ENCODE data around the gene ANO8.

The ANO8 gene

GRCh38 chr19:17293605-17294004 is 41.0 kb downstream of the ANO8 start:
- H3K4me3 ChIP-seq (ENCODE audit: low read length) = no peak overlapping the region

GRCh38 chr19:17292301-17293074 is 42.2 kb downstream of the ANO8 start:
- no peaks in the 10 kb centered on the region for H3K27me3 ChIP-seq (ENCODE audit: insufficient read depth, low read length, poor library complexity)
- H4K8ac ChIP-seq (ENCODE audit: low read depth, low read length) = no peak overlapping the region
- no peak overlapping the region for H2BK120ac ChIP-seq (ENCODE audit: low read depth, low read length)
- H2BK5ac ChIP-seq (ENCODE audit: low read length) = no peak overlapping the region
- DNase-seq = peak; percentile 98
- peak overlapping the region; percentile 45 for H3K27ac ChIP-seq (ENCODE audit: low read depth, low read length)
- H2BK15ac ChIP-seq (replicated peaks; ENCODE audit: low read depth) = no peak overlapping the region
- WGBS (ENCODE audit: extremely low coverage, insufficient coverage, low lambda C conversion rate) = no CpG with 5 or more reads among the region's 46 CpGs
- H3K4me1 ChIP-seq (ENCODE audit: control insufficient read depth, low read depth, low read length) = no peaks in the 10 kb centered on the region
- H3K56ac ChIP-seq (ENCODE audit: low read length) = peak overlapping the region; percentile 94
- no peak overlapping the region for H2AK5ac ChIP-seq (ENCODE audit: low read length)
- H3K23ac ChIP-seq (ENCODE audit: low read length) = peak overlapping the region; percentile 37
- no peak overlapping the region for H3K4ac ChIP-seq (ENCODE audit: low read depth, low read length)
- peak overlapping the region; percentile 50 for H3K4me3 ChIP-seq (ENCODE audit: low read length)
- no peaks in the 10 kb centered on the region for H3K79me1 ChIP-seq (ENCODE audit: low read length)
- H3K4me2 ChIP-seq (ENCODE audit: low read length) = peak overlapping the region; percentile 79
- no peak overlapping the region for H4K5ac ChIP-seq (ENCODE audit: low read length)
- peaks cover 1% of the 10 kb centered on the region for H3K79me2 ChIP-seq (ENCODE audit: control insufficient read depth, insufficient read depth, low read length)
- no peaks in the 10 kb centered on the region for H3K36me3 ChIP-seq (ENCODE audit: control insufficient read depth, insufficient read depth, low read length)
- peak overlapping the region; percentile 82 for H3K9ac ChIP-seq (ENCODE audit: low read length)
- H3K18ac ChIP-seq (ENCODE audit: low read length) = peak overlapping the region; percentile 19

More at GRCh38 chr19:17293605-17294004, 41.0 kb downstream of the ANO8 start:
- no CpG with 5 or more reads among the region's 14 CpGs for WGBS (ENCODE audit: extremely low coverage, insufficient coverage, low lambda C conversion rate)
- DNase-seq = no peak
- no peak overlapping the region for H3K56ac ChIP-seq (ENCODE audit: low read length)
- peaks cover 2% of the 10 kb centered on the region for H3K36me3 ChIP-seq (ENCODE audit: control insufficient read depth, insufficient read depth, low read length)
- H3K4ac ChIP-seq (ENCODE audit: low read depth, low read length) = no peak overlapping the region
- no peaks in the 10 kb centered on the region for H3K27me3 ChIP-seq (ENCODE audit: insufficient read depth, low read length, poor library complexity)
- no peak overlapping the region for H4K5ac ChIP-seq (ENCODE audit: low read length)
- H2AK5ac ChIP-seq (ENCODE audit: low read length) = no peak overlapping the region
- no peak overlapping the region for H3K18ac ChIP-seq (ENCODE audit: low read length)
- H3K4me2 ChIP-seq (ENCODE audit: low read length) = no peak overlapping the region
- no peak overlapping the region for H2BK5ac ChIP-seq (ENCODE audit: low read length)
- H3K9ac ChIP-seq (ENCODE audit: low read length) = no peak overlapping the region
- no peak overlapping the region for H4K8ac ChIP-seq (ENCODE audit: low read depth, low read length)
- H3K4me1 ChIP-seq (ENCODE audit: control insufficient read depth, low read depth, low read length) = no peaks in the 10 kb centered on the region
- H2BK120ac ChIP-seq (ENCODE audit: low read depth, low read length) = no peak overlapping the region
- peaks cover 1% of the 10 kb centered on the region for H3K79me2 ChIP-seq (ENCODE audit: control insufficient read depth, insufficient read depth, low read length)
- H3K79me1 ChIP-seq (ENCODE audit: low read length) = no peaks in the 10 kb centered on the region
- no peak overlapping the region for H3K23ac ChIP-seq (ENCODE audit: low read length)
- no peak overlapping the region for H2BK15ac ChIP-seq (replicated peaks; ENCODE audit: low read depth)
- no peak overlapping the region for H3K27ac ChIP-seq (ENCODE audit: low read depth, low read length)

- H3K27me3 ChIP-seq (ENCODE audit: insufficient read depth, low read length, poor library complexity) = no peaks in the 10 kb centered on the region
- no peak overlapping the region for H2BK120ac ChIP-seq (ENCODE audit: low read depth, low read length)
- H3K27ac ChIP-seq (ENCODE audit: low read depth, low read length) = no peak overlapping the region
- no peak overlapping the region for H3K4me3 ChIP-seq (ENCODE audit: low read length)
- peak overlapping the region; percentile 64 for H3K56ac ChIP-seq (ENCODE audit: low read length)
- H2BK5ac ChIP-seq (ENCODE audit: low read length) = no peak overlapping the region
- H4K5ac ChIP-seq (ENCODE audit: low read length) = no peak overlapping the region
- no peak overlapping the region for H2BK15ac ChIP-seq (replicated peaks; ENCODE audit: low read depth)
- no peak overlapping the region for H3K23ac ChIP-seq (ENCODE audit: low read length)
- no peaks in the 10 kb centered on the region for H3K79me1 ChIP-seq (ENCODE audit: low read length)
- no peak overlapping the region for H4K8ac ChIP-seq (ENCODE audit: low read depth, low read length)
- DNase-seq = peak; percentile 97
- no peak overlapping the region for H3K18ac ChIP-seq (ENCODE audit: low read length)
- WGBS (ENCODE audit: extremely low coverage, insufficient coverage, low lambda C conversion rate) = no CpG with 5 or more reads among the region's 22 CpGs
- no peaks in the 10 kb centered on the region for H3K79me2 ChIP-seq (ENCODE audit: control insufficient read depth, insufficient read depth, low read length)
- H3K4me1 ChIP-seq (ENCODE audit: control insufficient read depth, low read depth, low read length) = no peaks in the 10 kb centered on the region
- no peak overlapping the region for H3K9ac ChIP-seq (ENCODE audit: low read length)
- H3K4me2 ChIP-seq (ENCODE audit: low read length) = no peak overlapping the region
- no peak overlapping the region for H3K4ac ChIP-seq (ENCODE audit: low read depth, low read length)
- no peak overlapping the region for H2AK5ac ChIP-seq (ENCODE audit: low read length)
- no peaks in the 10 kb centered on the region for H3K36me3 ChIP-seq (ENCODE audit: control insufficient read depth, insufficient read depth, low read length)
These were observed 45.2 kb downstream of the ANO8 start for GRCh38 chr19:17289489-17289888.

- H3K79me1 ChIP-seq (ENCODE audit: low read length) = no peaks in the 10 kb centered on the region
- DNase-seq = no peak
- H3K4me1 ChIP-seq (ENCODE audit: control insufficient read depth, low read depth, low read length) = no peaks in the 10 kb centered on the region
- H2BK5ac ChIP-seq (ENCODE audit: low read length) = no peak overlapping the region
- no peak overlapping the region for H3K9ac ChIP-seq (ENCODE audit: low read length)
- H4K8ac ChIP-seq (ENCODE audit: low read depth, low read length) = no peak overlapping the region
- WGBS (ENCODE audit: extremely low coverage, insufficient coverage, low lambda C conversion rate) = no CpG with 5 or more reads among the region's 9 CpGs
- no peak overlapping the region for H3K4me3 ChIP-seq (ENCODE audit: low read length)
- no peak overlapping the region for H2BK120ac ChIP-seq (ENCODE audit: low read depth, low read length)
- no peaks in the 10 kb centered on the region for H3K79me2 ChIP-seq (ENCODE audit: control insufficient read depth, insufficient read depth, low read length)
- no peak overlapping the region for H2AK5ac ChIP-seq (ENCODE audit: low read length)
- no peak overlapping the region for H2BK15ac ChIP-seq (replicated peaks; ENCODE audit: low read depth)
- no peak overlapping the region for H3K56ac ChIP-seq (ENCODE audit: low read length)
- H4K5ac ChIP-seq (ENCODE audit: low read length) = no peak overlapping the region
- H3K36me3 ChIP-seq (ENCODE audit: control insufficient read depth, insufficient read depth, low read length) = no peaks in the 10 kb centered on the region
- no peak overlapping the region for H3K18ac ChIP-seq (ENCODE audit: low read length)
- no peak overlapping the region for H3K23ac ChIP-seq (ENCODE audit: low read length)
- H3K27ac ChIP-seq (ENCODE audit: low read depth, low read length) = no peak overlapping the region
- no peak overlapping the region for H3K4ac ChIP-seq (ENCODE audit: low read depth, low read length)
- no peak overlapping the region for H3K4me2 ChIP-seq (ENCODE audit: low read length)
- H3K27me3 ChIP-seq (ENCODE audit: insufficient read depth, low read length, poor library complexity) = no peaks in the 10 kb centered on the region
These were observed 47.9 kb downstream of the ANO8 start for GRCh38 chr19:17286752-17287151.

GRCh38 chr19:17286263-17286662 is 48.4 kb downstream of the ANO8 start:
- Histone ChIP-seq H2BK5ac (ENCODE audit: low read length) (no peak overlapping the region), H3K9ac (ENCODE audit: low read length) (no peak overlapping the region), H2BK15ac (replicated peaks; ENCODE audit: low read depth) (no peak overlapping the region), H4K8ac (ENCODE audit: low read depth, low read length) (no peak overlapping the region), H3K4me1 (ENCODE audit: control insufficient read depth, low read depth, low read length) (no peaks in the 10 kb centered on the region), H3K27me3 (ENCODE audit: insufficient read depth, low read length, poor library complexity) (no peaks in the 10 kb centered on the region), H3K4ac (ENCODE audit: low read depth, low read length) (no peak overlapping the region), H4K5ac (ENCODE audit: low read length) (no peak overlapping the region), H3K79me1 (ENCODE audit: low read length) (no peaks in the 10 kb centered on the region), H3K27ac (ENCODE audit: low read depth, low read length) (no peak overlapping the region), H3K23ac (ENCODE audit: low read length) (no peak overlapping the region), H2AK5ac (ENCODE audit: low read length) (no peak overlapping the region), H3K56ac (ENCODE audit: low read length) (no peak overlapping the region), H3K36me3 (ENCODE audit: control insufficient read depth, insufficient read depth, low read length) (no peaks in the 10 kb centered on the region), H3K79me2 (ENCODE audit: control insufficient read depth, insufficient read depth, low read length) (no peaks in the 10 kb centered on the region), H3K4me3 (ENCODE audit: low read length) (no peak overlapping the region), H3K4me2 (ENCODE audit: low read length) (no peak overlapping the region), H3K18ac (ENCODE audit: low read length) (no peak overlapping the region), H2BK120ac (ENCODE audit: low read depth, low read length) (no peak overlapping the region)
- no peak for DNase-seq
- no CpG with 5 or more reads among the region's 11 CpGs for WGBS (ENCODE audit: extremely low coverage, insufficient coverage, low lambda C conversion rate)
